OCI-LY1 (cell line): Measurements from ENCODE around the gene TRIM56.
"Not testable (repeated sequence)": the region's sequence is repeated elsewhere in the genome, so short reads cannot be mapped to it uniquely, and the experiment has no call there.

Experiments
- H2AFZ ChIP-seq: fragments of 200-600 bp; sonication (generic), shearing (Covaris generic); 2 replicates; pipeline ENCODE4 v1.6.0; 2014; ENCODE audit warnings: antibody characterized with exemption, mild to moderate bottlenecking, low read length
- H3F3A ChIP-seq: fragments of 200-600 bp; sonication (generic), shearing (Covaris generic); 2 replicates; pipeline ENCODE4 v1.6.0; 2014; ENCODE audit warnings: mild to moderate bottlenecking, antibody characterized with exemption, low read length, moderate library complexity; ENCODE audit not compliant: insufficient read depth
- H3K27ac ChIP-seq: fragments of 200-600 bp; sonication (generic); 2 replicates; pipeline ENCODE4 v1.5.1; 2014; ENCODE audit warnings: low read length, mixed run types, mild to moderate bottlenecking, low read depth; ENCODE audit not compliant: poor library complexity, severe bottlenecking
- H3K27me3 ChIP-seq: fragments of 200-600 bp; sonication (generic); 2 replicates; pipeline ENCODE4 v1.6.0; 2014; ENCODE audit warnings: antibody characterized with exemption, mild to moderate bottlenecking, low read length, moderate library complexity; ENCODE audit not compliant: insufficient read depth
- H3K36me3 ChIP-seq: fragments of 200-600 bp; sonication (generic); 2 replicates; pipeline ENCODE4 v1.6.1; 2014; ENCODE audit warnings: mild to moderate bottlenecking, antibody characterized with exemption, low read length, moderate library complexity, mixed read lengths; ENCODE audit not compliant: insufficient read depth
- H3K4me1 ChIP-seq: fragments of 200-600 bp; sonication (generic); 2 replicates; pipeline ENCODE4 v1.5.1; 2014; ENCODE audit warnings: mild to moderate bottlenecking, low read length, moderate library complexity; ENCODE audit not compliant: insufficient read depth, severe bottlenecking
- H3K4me2 ChIP-seq: fragments of 200-600 bp; sonication (generic), shearing (Covaris generic); 2 replicates; pipeline ENCODE4 v1.6.1; 2014; ENCODE audit warnings: low read length
- H3K4me3 ChIP-seq: fragments of 200-600 bp; sonication (generic); 2 replicates; pipeline ENCODE4 v1.5.1; 2014; ENCODE audit warnings: low read length, low read depth, mild to moderate bottlenecking, mixed read lengths; ENCODE audit not compliant: poor library complexity, severe bottlenecking
- H3K79me2 ChIP-seq: fragments of 200-600 bp; shearing (Covaris generic); 2 replicates; pipeline ENCODE4 v1.6.1; 2016; ENCODE audit warnings: mixed run types, low read length, mixed read lengths; ENCODE audit not compliant: insufficient read depth
- H3K9ac ChIP-seq: fragments of 200-600 bp; sonication (generic), shearing (Covaris generic); 2 replicates; pipeline ENCODE4 v1.6.1; 2014; ENCODE audit warnings: mild to moderate bottlenecking, low read length, mixed read lengths
- H3K9me2 ChIP-seq: fragments of 200-600 bp; sonication (generic), shearing (Covaris generic); 2 replicates; pipeline ENCODE4 v1.6.1; 2014; ENCODE audit warnings: low read depth, mild to moderate bottlenecking, low read length, mixed read lengths
- H3K9me3 ChIP-seq: fragments of 200-600 bp; shearing (Covaris generic); 2 replicates; pipeline ENCODE4 v1.6.1; 2014; ENCODE audit warnings: low read length, mixed read lengths
- H4K20me1 ChIP-seq: fragments of 200-600 bp; sonication (generic), shearing (Covaris generic); 2 replicates; pipeline ENCODE4 v1.6.0; 2016; ENCODE audit warnings: mild to moderate bottlenecking, low read length; ENCODE audit not compliant: insufficient read depth
- CTCF ChIP-seq: fragments of 200-600 bp; sonication (generic), shearing (Covaris generic); IDR thresholded peaks from 2 replicates; pipeline ENCODE4 v1.5.1; 2017; ENCODE audit warnings: mild to moderate bottlenecking, antibody characterized with exemption, low read length, moderate library complexity, mixed read lengths
- EZH2 ChIP-seq: fragments of 200-600 bp; sonication (generic), shearing (Covaris generic); IDR thresholded peaks from 2 replicates; pipeline ENCODE4 v1.8.0; 2017; ENCODE audit warnings: borderline replicate concordance, mixed run types, mild to moderate bottlenecking, antibody characterized with exemption, low read length, moderate library complexity, mixed read lengths

The TRIM56 gene

GRCh38 chr7:101104193-101104713, 19.0 kb downstream of the TRIM56 start:
- peaks cover 9% of the 10 kb centered on the region; the same call in 1 of the 2 replicates for H3K27me3 ChIP-seq
- H3K4me3 ChIP-seq, result no peak overlapping the region
- no peaks in the 10 kb centered on the region for H4K20me1 ChIP-seq
- H3K79me2 ChIP-seq, result no peaks in the 10 kb centered on the region
- H3K36me3 ChIP-seq, result no peaks in the 10 kb centered on the region
- H3K9me2 ChIP-seq, result no peaks in the 10 kb centered on the region
- no peak overlapping the region for H3K4me2 ChIP-seq
- no peaks in the 10 kb centered on the region for H3F3A ChIP-seq
- H3K27ac ChIP-seq, result no peak overlapping the region
- no peak for TF ChIP-seq CTCF
- TF ChIP-seq EZH2, result no peak
- no peaks in the 10 kb centered on the region for H3K4me1 ChIP-seq
- no peak overlapping the region for H3K9ac ChIP-seq
- H3K9me3 ChIP-seq, result no peaks in the 10 kb centered on the region
- no peak overlapping the region for H2AFZ ChIP-seq

GRCh38 chr7:101104799-101105198, 19.5 kb downstream of the TRIM56 start:
- no peaks in the 10 kb centered on the region for H3K79me2 ChIP-seq
- H3F3A ChIP-seq, result no peaks in the 10 kb centered on the region

GRCh38 chr7:101105248-101105647, 20.0 kb downstream of the TRIM56 start:
- H3K4me3 ChIP-seq, H3K27me3 ChIP-seq, H3K9me2 ChIP-seq, H4K20me1 ChIP-seq, H3K9ac ChIP-seq, H3K79me2 ChIP-seq, H3K4me2 ChIP-seq, H2AFZ ChIP-seq, H3K36me3 ChIP-seq, H3K9me3 ChIP-seq, H3K27ac ChIP-seq, H3F3A ChIP-seq, H3K4me1 ChIP-seq: not testable (repeated sequence)

More at GRCh38 chr7:101104799-101105198, 19.5 kb downstream of the TRIM56 start:
- TF ChIP-seq EZH2, result no peak
- TF ChIP-seq CTCF, result no peak
- no peak overlapping the region for H3K27ac ChIP-seq
- no peak overlapping the region for H3K9ac ChIP-seq
- H3K36me3 ChIP-seq, result no peaks in the 10 kb centered on the region
- H2AFZ ChIP-seq, result no peak overlapping the region
- H3K4me2 ChIP-seq, result no peak overlapping the region
- H4K20me1 ChIP-seq, result no peaks in the 10 kb centered on the region
- H3K9me2 ChIP-seq, result no peaks in the 10 kb centered on the region
- H3K4me1 ChIP-seq, result no peaks in the 10 kb centered on the region
- H3K4me3 ChIP-seq, result no peak overlapping the region
- H3K9me3 ChIP-seq, result no peaks in the 10 kb centered on the region
- H3K27me3 ChIP-seq, result peaks cover 9% of the 10 kb centered on the region; the same call in 1 of the 2 replicates

- Histone ChIP-seq H3K27ac (no peak overlapping the region), H3K27me3 (peaks cover 5% of the 10 kb centered on the region; the same call in 1 of the 2 replicates), H3K9ac (no peak overlapping the region)
Measured at GRCh38 chr7:101106386-101106785, 21.1 kb downstream of the TRIM56 start.

More at GRCh38 chr7:101106386-101106785, 21.1 kb downstream of the TRIM56 start:
- Histone ChIP-seq H4K20me1 (no peaks in the 10 kb centered on the region), H3K9me2 (no peaks in the 10 kb centered on the region), H3K4me3 (no peak overlapping the region), H3K36me3 (no peaks in the 10 kb centered on the region), H2AFZ (no peak overlapping the region), H3K4me2 (no peak overlapping the region), H3K9me3 (no peaks in the 10 kb centered on the region), H3K79me2 (no peaks in the 10 kb centered on the region), H3F3A (no peaks in the 10 kb centered on the region), H3K4me1 (no peaks in the 10 kb centered on the region)
- no peak for TF ChIP-seq EZH2
- no peak for TF ChIP-seq CTCF
